Lower leg skin (tissue), 3 donors: ENCODE data around the gene ZNF526.

Experiments used
- POLR2A ChIP-seq, 2 donors: fragments of 450-650 bp; IDR thresholded peaks; one replicate each; pipeline ENCODE4 v1.6.1; 2016 to 2017; ENCODE audit warnings: antibody characterized with exemption in 2 of 2, mild to moderate bottlenecking in 1 of 2, moderate library complexity in 1 of 2
- TF ChIP-seq, protein P1 (sequence below), 3 donors: fragments of 450-650 bp; IDR thresholded peaks; one replicate each; pipeline ENCODE4 v1.5.1; 2016; ENCODE audit warnings: antibody characterized with exemption in 3 of 3, mild to moderate bottlenecking in 3 of 3, moderate library complexity in 2 of 3

DNA sequence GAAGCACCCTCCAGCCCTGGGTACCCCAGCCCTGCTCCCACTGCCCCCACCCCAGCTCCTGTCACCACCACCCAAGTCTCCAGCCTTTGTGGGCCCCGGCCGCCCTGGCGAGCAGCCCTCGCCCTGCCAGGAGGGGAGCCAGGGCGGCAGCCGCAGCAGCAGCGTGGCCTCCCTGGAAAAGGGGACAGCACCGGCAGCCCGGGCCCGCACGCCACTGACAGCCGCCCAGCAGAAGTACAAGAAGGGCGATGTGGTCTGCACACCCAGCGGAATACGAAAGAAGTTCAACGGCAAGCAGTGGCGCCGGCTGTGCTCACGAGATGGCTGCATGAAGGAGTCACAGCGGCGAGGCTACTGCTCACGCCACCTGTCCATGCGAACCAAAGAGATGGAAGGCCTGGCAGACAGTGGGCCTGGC lies 52.9 kb downstream of the ZNF526 start:
- TF ChIP-seq, protein P1, sequence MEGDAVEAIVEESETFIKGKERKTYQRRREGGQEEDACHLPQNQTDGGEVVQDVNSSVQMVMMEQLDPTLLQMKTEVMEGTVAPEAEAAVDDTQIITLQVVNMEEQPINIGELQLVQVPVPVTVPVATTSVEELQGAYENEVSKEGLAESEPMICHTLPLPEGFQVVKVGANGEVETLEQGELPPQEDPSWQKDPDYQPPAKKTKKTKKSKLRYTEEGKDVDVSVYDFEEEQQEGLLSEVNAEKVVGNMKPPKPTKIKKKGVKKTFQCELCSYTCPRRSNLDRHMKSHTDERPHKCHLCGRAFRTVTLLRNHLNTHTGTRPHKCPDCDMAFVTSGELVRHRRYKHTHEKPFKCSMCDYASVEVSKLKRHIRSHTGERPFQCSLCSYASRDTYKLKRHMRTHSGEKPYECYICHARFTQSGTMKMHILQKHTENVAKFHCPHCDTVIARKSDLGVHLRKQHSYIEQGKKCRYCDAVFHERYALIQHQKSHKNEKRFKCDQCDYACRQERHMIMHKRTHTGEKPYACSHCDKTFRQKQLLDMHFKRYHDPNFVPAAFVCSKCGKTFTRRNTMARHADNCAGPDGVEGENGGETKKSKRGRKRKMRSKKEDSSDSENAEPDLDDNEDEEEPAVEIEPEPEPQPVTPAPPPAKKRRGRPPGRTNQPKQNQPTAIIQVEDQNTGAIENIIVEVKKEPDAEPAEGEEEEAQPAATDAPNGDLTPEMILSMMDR (IDR thresholded peaks at IDR 0.05), result no peak
- no peak for TF ChIP-seq POLR2A (IDR thresholded peaks at IDR 0.05)
